Kidney epithelial cell (primary cell): Measurements from ENCODE around the gene INTS6. TPM values are rescaled to one million over a fixed set of nuclear protein-coding genes. Genes with fewer than 3 reads are reported as not detected.

Source experiments
- DNase-seq: peaks from one replicate; pipeline ENCODE4 v3.0.0-alpha.2; 2010; ENCODE audit warnings: low read depth
- H3K27me3 ChIP-seq: 2 replicates; pipeline ENCODE4 v1.6.0; 2011; ENCODE audit warnings: low read length; ENCODE audit not compliant: control insufficient read depth, insufficient read depth
- H3K36me3 ChIP-seq: 2 replicates; pipeline ENCODE4 v1.5.1; 2011; ENCODE audit warnings: low read length; ENCODE audit not compliant: control insufficient read depth, insufficient read depth
- H3K4me3 ChIP-seq: 2 replicates; pipeline ENCODE4 v1.5.1; 2011; ENCODE audit warnings: low read depth, mild to moderate bottlenecking, control low read depth, low read length
- total RNA-seq: library from RNA; depleted of rRNA; stranded (reverse); fragments of >200 nt; gene quantifications from 2 replicates; pipeline ENCODE4 v1.2.3, GENCODE V29; 2015
- TF ChIP-seq, protein P1 (sequence below): IDR thresholded peaks from 2 replicates; pipeline ENCODE4 v1.5.1; 2011; ENCODE audit warnings: mild to moderate bottlenecking, moderate library complexity, low read length, control low read depth, inconsistent platforms; ENCODE audit not compliant: insufficient read depth, poor library complexity, severe bottlenecking

The INTS6 gene
- total RNA-seq, 1 donor from 2014 or later: 23.2 TPM

- no peak for DNase-seq
- H3K27me3 ChIP-seq: no peaks in the 10 kb centered on the region
- TF ChIP-seq, protein P1, sequence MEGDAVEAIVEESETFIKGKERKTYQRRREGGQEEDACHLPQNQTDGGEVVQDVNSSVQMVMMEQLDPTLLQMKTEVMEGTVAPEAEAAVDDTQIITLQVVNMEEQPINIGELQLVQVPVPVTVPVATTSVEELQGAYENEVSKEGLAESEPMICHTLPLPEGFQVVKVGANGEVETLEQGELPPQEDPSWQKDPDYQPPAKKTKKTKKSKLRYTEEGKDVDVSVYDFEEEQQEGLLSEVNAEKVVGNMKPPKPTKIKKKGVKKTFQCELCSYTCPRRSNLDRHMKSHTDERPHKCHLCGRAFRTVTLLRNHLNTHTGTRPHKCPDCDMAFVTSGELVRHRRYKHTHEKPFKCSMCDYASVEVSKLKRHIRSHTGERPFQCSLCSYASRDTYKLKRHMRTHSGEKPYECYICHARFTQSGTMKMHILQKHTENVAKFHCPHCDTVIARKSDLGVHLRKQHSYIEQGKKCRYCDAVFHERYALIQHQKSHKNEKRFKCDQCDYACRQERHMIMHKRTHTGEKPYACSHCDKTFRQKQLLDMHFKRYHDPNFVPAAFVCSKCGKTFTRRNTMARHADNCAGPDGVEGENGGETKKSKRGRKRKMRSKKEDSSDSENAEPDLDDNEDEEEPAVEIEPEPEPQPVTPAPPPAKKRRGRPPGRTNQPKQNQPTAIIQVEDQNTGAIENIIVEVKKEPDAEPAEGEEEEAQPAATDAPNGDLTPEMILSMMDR: no peak
- H3K4me3 ChIP-seq: no peak overlapping the region
- no peaks in the 10 kb centered on the region for H3K36me3 ChIP-seq
These were observed 128.9 kb downstream of the INTS6 start for GRCh38 chr13:51323824-51324511.

DNA sequence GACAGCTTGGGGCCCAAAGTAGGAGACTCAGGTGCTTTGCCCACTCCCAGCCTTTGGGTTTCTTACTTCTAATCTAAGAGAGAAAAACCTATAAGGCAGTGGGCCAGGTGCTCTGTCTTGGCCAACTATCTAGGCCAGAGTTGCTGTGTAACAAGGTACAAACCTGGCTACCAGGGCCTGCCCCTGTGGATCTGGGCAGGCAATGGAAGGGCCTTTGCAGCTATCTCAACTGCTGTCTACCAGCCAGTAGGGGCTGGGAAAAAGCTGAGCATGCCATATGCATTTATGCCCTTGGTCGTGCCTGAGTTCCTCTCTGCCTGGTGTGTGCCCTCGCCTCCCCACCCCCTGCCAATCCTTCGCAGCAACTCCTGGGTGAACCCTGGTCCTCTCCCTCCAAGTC, 130.0 kb downstream of the INTS6 start:
- DNase-seq: no peak
- Histone ChIP-seq H3K27me3 (no peaks in the 10 kb centered on the region), H3K4me3 (no peak overlapping the region), H3K36me3 (no peaks in the 10 kb centered on the region)
- TF ChIP-seq, protein P1: no peak

DNA sequence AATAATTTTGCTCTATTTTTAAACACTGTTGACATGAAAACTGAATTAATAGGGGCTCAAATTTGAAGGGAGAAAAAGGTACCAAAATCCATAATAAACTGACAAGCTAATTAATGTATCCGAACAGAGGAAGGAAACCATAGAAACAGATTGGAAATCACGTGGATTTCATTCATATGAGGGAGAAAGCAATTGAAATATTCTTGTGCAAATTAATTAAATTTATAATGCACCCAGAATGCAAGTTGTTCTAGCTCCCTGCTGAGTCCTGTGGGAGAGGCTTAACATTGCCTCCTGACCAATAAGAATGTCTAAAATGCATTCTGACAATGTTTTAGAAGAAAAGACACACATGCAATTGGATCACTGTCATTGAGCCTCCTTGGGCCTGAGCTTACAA, 131.0 kb downstream of the INTS6 start:
- DNase-seq: no peak
- Histone ChIP-seq H3K4me3 (no peak overlapping the region), H3K27me3 (no peaks in the 10 kb centered on the region), H3K36me3 (no peaks in the 10 kb centered on the region)
- TF ChIP-seq, protein P1: no peak

DNA sequence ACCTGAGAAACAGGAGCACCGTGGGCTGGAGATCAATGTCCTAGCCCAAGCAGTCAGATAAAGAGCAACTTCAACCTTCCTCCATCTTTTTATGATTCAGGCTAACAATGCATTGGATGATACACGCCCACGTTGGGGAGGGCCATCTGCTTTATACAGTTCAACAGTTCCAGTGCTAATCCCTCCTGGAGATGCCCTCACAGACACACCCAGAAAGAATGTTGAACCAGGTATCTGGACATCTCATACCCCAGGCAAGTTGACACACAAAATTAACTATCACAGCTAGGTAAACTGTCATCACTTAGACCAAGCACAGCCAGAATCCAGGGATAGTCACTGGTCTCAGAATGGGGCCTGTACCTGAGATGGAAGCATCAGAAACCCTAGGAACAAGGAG, 134.0 kb downstream of the INTS6 start:
- TF ChIP-seq, protein P1: no peak
- Histone ChIP-seq H3K4me3 (no peak overlapping the region), H3K27me3 (no peaks in the 10 kb centered on the region), H3K36me3 (no peaks in the 10 kb centered on the region)
- DNase-seq: no peak

DNA sequence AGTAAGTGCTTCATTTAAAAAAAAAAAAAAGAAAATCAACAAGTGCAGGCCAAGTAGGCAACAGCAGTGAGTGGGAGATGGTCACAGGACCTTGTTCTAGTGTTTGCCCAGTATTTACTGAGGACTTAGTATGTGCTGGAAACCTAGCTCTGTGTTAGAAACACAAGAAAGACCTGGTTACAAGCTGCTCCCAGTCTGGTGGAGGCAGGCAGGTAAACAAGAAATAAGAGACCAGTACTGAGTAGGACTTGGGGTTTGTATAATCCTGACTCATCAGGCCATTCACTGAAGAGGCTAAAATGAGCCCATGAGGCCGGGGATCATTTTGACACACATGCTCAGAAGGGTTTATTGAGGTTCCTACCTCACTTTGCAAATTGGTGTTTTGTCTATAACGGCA, 134.8 kb downstream of the INTS6 start:
- Histone ChIP-seq H3K36me3 (no peaks in the 10 kb centered on the region), H3K27me3 (no peaks in the 10 kb centered on the region), H3K4me3 (no peak overlapping the region)
- no peak for DNase-seq
- TF ChIP-seq, protein P1: no peak

DNA sequence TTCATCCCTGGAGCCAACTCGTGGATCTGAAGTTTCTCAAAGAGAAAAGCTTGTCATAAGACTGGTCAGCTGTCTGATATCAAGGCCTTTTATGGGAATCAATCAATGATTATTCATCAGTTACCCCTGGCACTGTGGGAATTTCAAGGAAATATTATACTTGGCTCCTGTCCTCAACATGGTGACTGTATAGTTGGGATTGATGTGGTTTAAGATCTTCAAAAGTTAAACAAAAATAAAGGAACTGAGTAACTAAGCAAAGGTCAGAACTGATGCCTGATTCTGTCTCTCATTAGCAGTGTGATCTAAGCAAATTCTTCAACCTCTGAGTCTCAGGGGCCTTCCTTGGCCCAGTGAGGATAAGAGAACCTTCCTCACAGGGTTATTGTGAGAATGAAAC, 135.6 kb downstream of the INTS6 start:
- Histone ChIP-seq H3K4me3 (no peak overlapping the region), H3K36me3 (no peaks in the 10 kb centered on the region), H3K27me3 (no peaks in the 10 kb centered on the region)
- peak; percentile 45 for DNase-seq
- TF ChIP-seq, protein P1: no peak
